ENCODE measurements around the gene GPR35.

Gene GPR35

DNA sequence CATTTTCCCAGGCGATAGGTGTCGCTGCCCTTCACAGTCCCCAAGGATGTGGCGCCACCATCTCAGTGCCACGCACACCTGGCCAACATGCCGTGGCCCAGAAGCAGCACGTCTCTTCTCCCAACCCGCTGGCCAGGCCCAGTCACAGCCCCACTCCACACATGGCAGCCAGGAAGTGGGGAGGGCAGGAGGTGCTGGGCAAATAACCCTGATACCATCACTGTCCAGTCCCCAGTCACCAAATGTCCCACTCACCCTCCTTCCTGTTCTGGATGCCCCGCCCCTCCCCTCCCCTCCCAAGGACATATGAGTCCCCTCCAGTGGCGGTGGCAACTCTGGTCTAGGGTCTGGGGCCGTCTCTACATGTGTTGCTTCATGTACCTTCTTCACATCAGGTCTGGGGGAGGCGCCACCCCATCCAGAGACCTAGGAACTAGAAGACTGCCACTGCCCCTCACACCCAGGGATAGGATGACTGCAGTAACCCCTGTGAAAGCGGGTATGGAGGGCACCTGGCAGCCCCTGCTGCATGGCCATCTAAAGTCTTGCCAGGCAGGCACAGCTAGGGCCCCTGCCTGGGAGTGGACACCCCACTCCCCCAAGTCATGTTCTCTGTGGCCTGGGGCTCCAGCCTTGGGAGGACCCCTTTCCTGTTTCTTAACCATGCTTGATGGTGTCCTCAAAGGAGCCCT, 46.1 kb upstream of the GPR35 start:
- no peak for TF ChIP-seq ZFX (IDR thresholded peaks at IDR 0.05)
- TF ChIP-seq, protein P1, sequence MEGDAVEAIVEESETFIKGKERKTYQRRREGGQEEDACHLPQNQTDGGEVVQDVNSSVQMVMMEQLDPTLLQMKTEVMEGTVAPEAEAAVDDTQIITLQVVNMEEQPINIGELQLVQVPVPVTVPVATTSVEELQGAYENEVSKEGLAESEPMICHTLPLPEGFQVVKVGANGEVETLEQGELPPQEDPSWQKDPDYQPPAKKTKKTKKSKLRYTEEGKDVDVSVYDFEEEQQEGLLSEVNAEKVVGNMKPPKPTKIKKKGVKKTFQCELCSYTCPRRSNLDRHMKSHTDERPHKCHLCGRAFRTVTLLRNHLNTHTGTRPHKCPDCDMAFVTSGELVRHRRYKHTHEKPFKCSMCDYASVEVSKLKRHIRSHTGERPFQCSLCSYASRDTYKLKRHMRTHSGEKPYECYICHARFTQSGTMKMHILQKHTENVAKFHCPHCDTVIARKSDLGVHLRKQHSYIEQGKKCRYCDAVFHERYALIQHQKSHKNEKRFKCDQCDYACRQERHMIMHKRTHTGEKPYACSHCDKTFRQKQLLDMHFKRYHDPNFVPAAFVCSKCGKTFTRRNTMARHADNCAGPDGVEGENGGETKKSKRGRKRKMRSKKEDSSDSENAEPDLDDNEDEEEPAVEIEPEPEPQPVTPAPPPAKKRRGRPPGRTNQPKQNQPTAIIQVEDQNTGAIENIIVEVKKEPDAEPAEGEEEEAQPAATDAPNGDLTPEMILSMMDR (conservative IDR thresholded peaks at IDR 0.05) = no peak
- H3K27ac ChIP-seq = no peak overlapping the region

DNA sequence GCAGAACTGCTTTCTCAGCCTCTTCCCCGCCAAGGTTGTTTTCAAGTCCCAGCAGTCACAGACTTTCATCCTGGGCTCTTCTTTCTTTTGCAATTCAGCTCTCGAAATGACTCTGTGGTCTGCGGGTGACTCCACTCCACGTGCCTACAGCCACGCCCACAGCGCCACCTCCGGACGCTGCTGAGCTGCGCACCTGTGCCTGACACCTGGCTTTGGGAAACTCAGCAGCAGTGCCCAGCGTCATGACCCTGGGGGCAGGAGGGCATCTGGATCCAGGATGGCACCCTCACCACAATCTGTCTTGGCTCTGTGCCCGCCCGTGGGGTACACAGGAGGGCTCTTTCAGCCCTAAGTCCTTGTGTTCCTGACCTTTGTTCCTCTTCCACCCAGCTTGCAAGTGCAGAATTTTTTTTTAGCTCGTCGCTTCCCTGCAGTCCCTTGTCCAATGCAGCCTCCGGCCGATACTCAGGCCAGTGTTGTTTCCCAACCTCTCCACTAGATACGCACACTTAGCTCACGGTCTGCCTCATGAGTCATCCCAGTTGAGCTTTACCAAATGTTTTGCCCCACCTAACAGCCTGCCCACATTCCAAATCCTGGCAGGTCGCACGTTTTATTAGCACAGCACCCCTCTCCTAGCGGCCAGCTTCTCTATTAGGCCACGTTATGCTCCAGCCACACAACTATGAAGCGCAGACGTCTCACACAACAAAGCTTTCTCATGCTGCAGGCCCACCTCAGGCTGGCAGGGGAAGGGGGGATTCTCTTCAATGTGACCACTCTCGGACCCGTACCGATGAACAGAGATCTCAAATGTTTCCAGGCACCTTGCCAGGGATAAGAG, 45.3 kb upstream of the GPR35 start:
- TF ChIP-seq ZFX (IDR thresholded peaks at IDR 0.05) = no peak
- TF ChIP-seq, protein P1 (conservative IDR thresholded peaks at IDR 0.05) = no peak

DNA sequence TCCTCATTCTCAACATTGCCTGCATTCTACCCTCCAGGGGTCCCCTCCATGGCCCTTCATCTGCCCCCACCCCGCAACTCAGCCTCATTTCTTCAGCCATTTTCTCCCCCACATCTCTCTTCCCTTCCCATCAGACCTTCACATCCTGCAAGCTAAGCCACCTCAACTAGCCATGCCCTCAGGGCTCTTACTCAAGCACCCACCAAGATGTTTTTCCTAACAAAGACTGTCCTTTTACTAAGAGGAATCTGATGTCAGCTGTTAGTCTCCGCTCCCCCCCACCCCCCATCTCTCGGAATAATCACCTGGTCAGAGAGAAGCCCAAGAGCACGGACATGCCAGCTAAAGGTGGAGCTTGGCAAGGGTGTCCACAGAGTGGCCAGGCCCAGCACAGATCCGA, 43.5 kb upstream of the GPR35 start:
- H3K27ac ChIP-seq = no peak overlapping the region
- TF ChIP-seq ZFX (IDR thresholded peaks at IDR 0.05) = no peak
- TF ChIP-seq, protein P1 (conservative IDR thresholded peaks at IDR 0.05) = no peak

More for the DNA sequence above, 45.3 kb upstream of the GPR35 start:
- H3K27ac ChIP-seq = no peak overlapping the region

DNA sequence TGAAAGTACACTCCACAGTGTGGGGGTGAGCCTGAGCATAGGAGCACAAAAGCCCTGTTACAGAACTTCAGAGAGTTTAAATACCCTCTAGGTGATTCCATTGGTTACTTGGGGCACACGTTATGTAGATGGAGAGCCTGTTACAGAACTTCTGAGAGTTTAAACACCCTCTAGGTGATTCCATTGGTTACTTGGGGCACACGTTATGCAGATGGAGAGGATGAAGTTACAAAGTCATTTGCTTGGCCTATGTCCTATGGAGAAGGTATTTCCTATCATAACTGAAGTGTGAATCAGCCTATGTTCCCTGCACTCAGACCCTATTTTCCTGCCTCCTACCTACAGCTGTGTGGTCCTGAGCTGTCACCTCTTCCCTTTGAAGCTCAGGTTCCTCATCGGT, 42.5 kb upstream of the GPR35 start:
- no peak for TF ChIP-seq ZFX (IDR thresholded peaks at IDR 0.05)
- TF ChIP-seq, protein P1 (conservative IDR thresholded peaks at IDR 0.05) = no peak
- H3K27ac ChIP-seq = no peak overlapping the region

DNA sequence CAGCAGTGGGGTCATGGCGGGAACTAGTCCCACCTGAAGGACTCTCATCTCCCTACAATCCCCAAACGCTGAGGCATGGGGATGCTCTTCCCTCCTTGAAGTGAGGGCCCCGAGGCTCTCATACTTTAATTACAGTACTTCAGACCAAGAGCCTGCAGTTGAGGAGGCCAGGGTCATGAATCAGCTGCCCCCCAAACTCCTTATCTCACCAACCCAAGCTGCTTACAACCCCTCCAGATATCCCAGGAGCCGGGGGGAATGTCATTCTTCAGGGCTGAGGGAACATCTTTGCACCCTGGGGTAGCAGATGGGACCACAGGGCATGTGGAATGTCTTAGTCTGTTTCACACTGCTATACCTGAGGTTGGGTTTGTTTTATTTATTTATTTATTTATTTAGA, 41.5 kb upstream of the GPR35 start:
- no peak for TF ChIP-seq ZFX (IDR thresholded peaks at IDR 0.05)
- TF ChIP-seq, protein P1 (conservative IDR thresholded peaks at IDR 0.05) = no peak
- no peak overlapping the region for H3K27ac ChIP-seq

DNA sequence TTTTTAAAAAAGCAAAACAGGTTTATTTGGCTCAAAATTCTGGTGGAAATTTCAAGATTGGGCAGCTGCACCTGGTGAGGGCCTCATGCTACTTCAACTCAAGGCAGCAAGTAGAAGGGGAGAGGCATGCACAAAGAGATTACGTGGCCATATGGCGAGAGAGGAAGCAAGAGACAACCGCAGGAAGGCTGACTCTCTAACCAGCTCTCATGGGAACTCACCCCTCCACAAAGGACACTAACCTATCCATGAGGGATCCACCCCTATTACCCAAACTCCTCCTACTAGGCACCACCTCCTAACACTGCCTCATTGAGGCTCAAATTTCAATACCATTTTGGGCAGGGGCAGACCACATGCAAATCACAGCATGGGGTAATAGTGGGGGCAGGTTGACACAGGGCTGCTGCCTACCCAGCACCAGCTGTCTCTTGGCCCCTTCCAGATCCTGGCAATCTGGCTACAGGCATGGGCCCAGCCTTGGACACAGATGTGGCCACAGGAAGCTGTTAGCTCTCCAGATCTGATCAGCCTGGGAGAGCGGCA, 40.7 kb upstream of the GPR35 start:
- H3K27ac ChIP-seq = peak overlapping the region; percentile 87
- no peak for TF ChIP-seq ZFX (IDR thresholded peaks at IDR 0.05)
- TF ChIP-seq, protein P1 (conservative IDR thresholded peaks at IDR 0.05) = no peak

DNA sequence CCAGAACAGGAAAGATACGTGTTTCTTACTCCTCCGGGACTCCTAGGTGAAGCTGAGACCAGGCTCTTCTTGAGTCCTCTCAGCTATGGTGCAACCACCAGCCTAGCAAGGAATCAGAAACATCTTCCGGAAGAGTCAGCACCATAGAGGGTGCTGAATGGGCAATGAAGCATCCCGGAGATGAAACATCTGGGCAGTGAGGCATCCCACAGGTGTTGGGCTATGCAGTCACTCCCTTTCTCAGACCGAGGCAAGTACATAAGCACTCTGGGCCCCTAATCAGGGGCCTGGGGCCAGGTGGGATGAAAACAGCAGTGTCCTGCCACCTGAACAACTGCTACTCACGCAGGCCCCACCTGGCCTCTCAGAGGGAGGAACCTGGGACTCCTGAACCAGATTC, 40.2 kb upstream of the GPR35 start:
- TF ChIP-seq, protein P1 (conservative IDR thresholded peaks at IDR 0.05) = no peak
- no peak for TF ChIP-seq ZFX (IDR thresholded peaks at IDR 0.05)
- peak overlapping the region; percentile 87 for H3K27ac ChIP-seq
